ENCODE results near the gene CACNA1H. TPM values are rescaled to one million over a fixed set of nuclear protein-coding genes. Genes with fewer than 3 reads are reported as not detected.

Gene CACNA1H
- total RNA-seq, 1 experiment from 2014 or later, result 24.3 TPM

DNA sequence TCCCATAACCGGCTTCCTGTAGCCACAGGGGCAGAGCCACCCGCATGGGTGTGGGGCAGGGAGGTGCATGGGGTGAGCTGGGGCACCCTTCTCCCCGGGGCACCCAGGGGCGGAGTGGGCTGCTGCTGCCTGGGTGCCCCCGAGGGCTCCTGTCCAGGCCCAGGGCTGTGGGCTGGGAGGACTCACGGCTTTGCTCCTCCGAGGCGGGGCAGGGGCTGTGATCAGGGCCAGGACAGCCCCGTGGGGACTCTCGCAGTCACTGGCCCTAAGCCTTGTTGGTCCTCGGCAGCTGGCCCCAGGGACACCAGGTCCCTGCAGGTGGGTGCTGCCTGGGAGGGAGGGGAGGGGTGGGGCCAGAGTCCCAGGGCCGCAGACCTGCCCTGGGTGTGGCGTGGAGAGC lies 19.7 kb downstream of the CACNA1H start:
- no peaks in the 10 kb centered on the region for H3K36me3 ChIP-seq (ENCODE audit: control insufficient read depth in 1 of 2, insufficient read depth in 2 of 2, low read length in 2 of 2)
- no peaks in the 10 kb centered on the region for H3K9me2 ChIP-seq (ENCODE audit: insufficient read depth)
- no peak overlapping the region for H3K4me2 ChIP-seq (ENCODE audit: low read length)
- ChIA-PET POLR2A (interaction anchor here (0.7 kb wide), 1 partner anchor 1999 kb away, joined by 4 read pairs; no protein-coding TSS in a partner anchor), CTCF (no interaction called here), RAD21 (ENCODE audit: low non-redundant PET in 1 of 2, low total read pairs in 2 of 2, uncharacterized antibody in 2 of 2, unreplicated experiment in 2 of 2) (no interaction called here)
- no peaks in the 10 kb centered on the region for H3K9me3 ChIP-seq (ENCODE audit: control insufficient read depth in 1 of 2, insufficient read depth in 1 of 2, low read depth in 1 of 2, low read length in 2 of 2)
- no peaks in the 10 kb centered on the region for H4K20me1 ChIP-seq (ENCODE audit: insufficient read depth)
- H3K4me3 ChIP-seq (replicated peaks in 1 of 2; ENCODE audit: low read depth in 1 of 2, low read length in 2 of 2), result no peak overlapping the region
- H2AFZ ChIP-seq (ENCODE audit: low read depth, low read length, poor library complexity, severe bottlenecking), result no peak overlapping the region
- H3K27me3 ChIP-seq (ENCODE audit: insufficient read depth, low read length), result no peaks in the 10 kb centered on the region
- peaks cover 18 to 20% of the 10 kb centered on the region in 2 experiments for H3K4me1 ChIP-seq (ENCODE audit: control insufficient read depth in 1 of 2, insufficient read depth in 2 of 2, low read length in 2 of 2)
- no TSS peak for BruUV-seq (replicated peaks)
- TF ChIP-seq JUND (IDR thresholded peaks at IDR 0.05) (no peak), POLR2A (IDR thresholded peaks at IDR 0.05; ENCODE audit: borderline replicate concordance, extremely low read depth, insufficient read depth, insufficient read length) (no peak), ZBTB33 (IDR thresholded peaks at IDR 0.05; ENCODE audit: extremely low read depth, insufficient replicate concordance, low read length) (no peak), EGR1 (IDR thresholded peaks at IDR 0.05; ENCODE audit: low read depth) (no peak), ZNF274 (IDR thresholded peaks at IDR 0.05; ENCODE audit: low read depth, low read length) (no peak), ATF3 (IDR thresholded peaks at IDR 0.05) (no peak), SRF (IDR thresholded peaks at IDR 0.05; ENCODE audit: low read depth) (no peak), RAD21 (IDR thresholded peaks at IDR 0.05; ENCODE audit: low read depth) (no peak), FOSL1 (IDR thresholded peaks at IDR 0.05; ENCODE audit: low read depth) (no peak), ZFX (IDR thresholded peaks at IDR 0.05) (no peak)
- H3K79me2 ChIP-seq (ENCODE audit: insufficient read depth, low read length), result no peaks in the 10 kb centered on the region
- no peak overlapping the region for H3K27ac ChIP-seq (ENCODE audit: low read depth, low read length)
- ATAC-seq (no peak), DNase-seq (ENCODE audit: low read depth, low spot score) (no peak)
- intact Hi-C loops (cut with micrococcal nuclease), result no loop called here
- H3K9ac ChIP-seq (ENCODE audit: low read length), result no peak overlapping the region
